ENCODE results near the gene TMEM135.
"Not testable (repeated sequence)": the region's sequence is repeated elsewhere in the genome, so short reads cannot be mapped to it uniquely, and the experiment has no call there.

Gene TMEM135

GRCh38 chr11:87020764-87021365, 16.9 kb upstream of the TMEM135 start:
- DNase-seq (ENCODE audit: low read depth), result no peak

GRCh38 chr11:87022254-87022653, 15.5 kb upstream of the TMEM135 start:
- no peak for DNase-seq (ENCODE audit: low read depth)

GRCh38 chr11:87022738-87023137, 15.0 kb upstream of the TMEM135 start:
- no peak for DNase-seq (ENCODE audit: low read depth)

GRCh38 chr11:87026415-87026814, 11.3 kb upstream of the TMEM135 start:
- DNase-seq (ENCODE audit: low read depth), result not testable (repeated sequence)

GRCh38 chr11:87030458-87031054, 7.2 kb upstream of the TMEM135 start:
- DNase-seq (ENCODE audit: low read depth), result peak; percentile 10

- no peak for DNase-seq (ENCODE audit: low read depth)
Observed at GRCh38 chr11:87031433-87032170, 6.1 kb upstream of the TMEM135 start.

- DNase-seq (ENCODE audit: low read depth), result no peak
Observed at GRCh38 chr11:87033561-87033960, 4.2 kb upstream of the TMEM135 start.

GRCh38 chr11:87035976-87036583, 1.7 kb upstream of the TMEM135 start:
- DNase-seq (ENCODE audit: low read depth), result no peak

- DNase-seq (ENCODE audit: low read depth), result peak; percentile 4
Observed at GRCh38 chr11:87036756-87037449, 831 bp upstream of the TMEM135 start.

- DNase-seq (ENCODE audit: low read depth), result peak; percentile 13
Observed at GRCh38 chr11:87038235-87038977, 672 bp downstream of the TMEM135 start.

- no peak for DNase-seq (ENCODE audit: low read depth)
Observed at GRCh38 chr11:87039371-87039770, 1.6 kb downstream of the TMEM135 start.

- no peak for DNase-seq (ENCODE audit: low read depth)
Observed at GRCh38 chr11:87043894-87044293, 6.2 kb downstream of the TMEM135 start.

GRCh38 chr11:87046824-87047223, 9.1 kb downstream of the TMEM135 start:
- DNase-seq (ENCODE audit: low read depth), result no peak

- no peak for DNase-seq (ENCODE audit: low read depth)
Observed at GRCh38 chr11:87056091-87056490, 18.4 kb downstream of the TMEM135 start.

GRCh38 chr11:87057749-87058148, 20.0 kb downstream of the TMEM135 start:
- DNase-seq (ENCODE audit: low read depth), result no peak

- DNase-seq (ENCODE audit: low read depth), result no peak
Observed at GRCh38 chr11:87059596-87060390, 22.1 kb downstream of the TMEM135 start.

- DNase-seq (ENCODE audit: low read depth), result no peak
Observed at GRCh38 chr11:87061766-87062165, 24.0 kb downstream of the TMEM135 start.

- DNase-seq (ENCODE audit: low read depth), result peak; percentile 59
Observed at GRCh38 chr11:87063982-87064381, 26.2 kb downstream of the TMEM135 start.

- DNase-seq (ENCODE audit: low read depth), result no peak
Observed at GRCh38 chr11:87072787-87073186, 35.1 kb downstream of the TMEM135 start.

GRCh38 chr11:87076260-87076783, 38.6 kb downstream of the TMEM135 start:
- DNase-seq (ENCODE audit: low read depth), result no peak
